Ammon's horn (tissue), 1 donor: Measurements from ENCODE around the gene KRTAP10-9.
"Not testable (repeated sequence)": the region's sequence is repeated elsewhere in the genome, so short reads cannot be mapped to it uniquely, and the experiment has no call there.

Experiments
- DNase-seq: peaks from one replicate; pipeline ENCODE4 v3.0.0-alpha.2; 2016; ENCODE audit warnings: low spot score

KRTAP10-9 gene

GRCh38 chr21:44615466-44615865 lies 11.4 kb upstream of the KRTAP10-9 start:
- DNase-seq, result no peak

DNA sequence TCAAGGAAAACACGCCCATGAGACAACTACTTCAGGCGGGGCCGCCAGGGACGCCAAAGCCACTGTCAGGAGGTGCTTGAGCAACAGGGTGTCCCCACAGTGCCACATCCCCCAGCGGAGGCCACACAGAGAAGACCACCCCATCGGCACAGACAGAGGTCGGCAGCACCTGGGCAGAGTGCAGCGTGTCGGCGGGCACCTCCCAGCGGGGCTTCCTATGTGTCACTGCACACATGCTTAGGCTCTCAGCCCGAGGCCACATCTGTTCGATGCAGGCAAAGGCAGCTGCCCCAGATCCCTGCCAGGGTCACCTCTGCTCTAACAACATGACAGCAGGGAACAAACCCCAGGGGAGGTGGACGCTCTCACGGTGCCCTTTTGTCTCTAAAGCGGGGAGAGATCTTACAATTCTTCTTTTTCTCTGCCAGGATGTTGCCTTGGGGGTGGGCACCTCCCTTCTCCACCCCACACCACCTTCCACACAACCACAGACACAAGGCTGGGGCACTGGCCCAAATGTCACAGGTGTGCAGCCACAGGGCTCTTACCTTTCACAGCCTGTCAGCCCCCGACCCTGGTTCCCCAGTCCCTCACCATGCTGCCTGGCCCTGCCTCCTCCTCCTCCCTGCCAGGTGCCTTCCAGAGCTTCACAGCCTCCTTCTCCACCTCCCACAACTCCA lies 10.8 kb upstream of the KRTAP10-9 start:
- no peak for DNase-seq

- no peak for DNase-seq
Observed at GRCh38 chr21:44616591-44616926, 10.3 kb upstream of the KRTAP10-9 start.

GRCh38 chr21:44617071-44617501 lies 9.8 kb upstream of the KRTAP10-9 start:
- no peak for DNase-seq

GRCh38 chr21:44618504-44618903 lies 8.4 kb upstream of the KRTAP10-9 start:
- no peak for DNase-seq

GRCh38 chr21:44618909-44619308 lies 8.0 kb upstream of the KRTAP10-9 start:
- no peak for DNase-seq

- no peak for DNase-seq
Observed at GRCh38 chr21:44619886-44620285, 7.0 kb upstream of the KRTAP10-9 start.

- DNase-seq, result no peak
Observed at GRCh38 chr21:44623575-44623974, 3.3 kb upstream of the KRTAP10-9 start.

DNA sequence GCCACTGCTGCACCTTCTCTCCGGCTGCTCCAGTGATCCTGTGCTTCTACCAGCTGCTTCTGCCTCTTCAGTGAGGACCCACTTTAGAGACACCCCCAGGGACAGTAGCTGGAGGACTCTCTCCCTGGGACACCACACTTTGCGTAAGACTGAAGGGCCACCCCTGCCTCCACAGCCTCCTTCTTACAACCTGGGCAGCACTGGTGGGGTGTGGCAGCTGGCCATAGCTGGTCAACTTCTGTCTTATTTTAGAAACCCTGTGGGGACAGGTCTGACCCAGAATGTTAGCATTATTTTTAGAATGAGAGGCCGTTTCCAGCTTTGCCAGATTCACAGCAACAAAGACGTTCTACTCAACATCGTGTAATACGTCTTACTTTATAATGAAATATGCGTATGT lies 1.1 kb upstream of the KRTAP10-9 start:
- no peak for DNase-seq

- no peak for DNase-seq
Observed at GRCh38 chr21:44626262-44626661, 631 bp upstream of the KRTAP10-9 start.

DNA sequence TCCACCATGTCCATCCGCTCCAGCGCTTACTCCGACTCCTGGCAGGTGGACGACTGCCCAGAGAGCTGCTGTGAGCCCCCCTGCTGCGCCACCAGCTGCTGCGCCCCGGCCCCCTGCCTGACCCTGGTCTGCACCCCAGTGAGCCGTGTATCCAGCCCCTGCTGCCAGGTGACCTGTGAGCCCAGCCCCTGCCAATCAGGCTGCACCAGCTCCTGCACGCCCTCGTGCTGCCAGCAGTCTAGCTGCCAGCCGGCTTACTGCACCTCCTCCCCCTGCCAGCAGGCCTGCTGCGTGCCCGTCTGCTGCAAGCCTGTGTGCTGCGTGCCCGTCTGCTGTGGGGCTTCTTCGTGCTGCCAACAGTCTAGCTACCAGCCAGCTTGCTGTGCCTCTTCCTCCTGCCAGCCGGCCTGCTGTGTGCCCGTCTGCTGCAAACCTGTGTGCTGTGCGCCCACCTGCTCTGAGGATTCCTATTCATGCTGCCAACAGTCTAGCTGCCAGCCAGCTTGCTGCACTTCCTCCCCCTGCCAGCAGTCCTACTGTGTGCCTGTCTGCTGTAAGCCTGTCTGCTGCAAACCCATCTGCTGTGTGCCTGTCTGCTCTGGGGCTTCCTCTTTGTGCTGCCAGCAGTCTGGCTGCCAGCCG lies 409 bp downstream of the KRTAP10-9 start:
- not testable (repeated sequence) for DNase-seq

GRCh38 chr21:44627831-44628233 lies 939 bp downstream of the KRTAP10-9 start:
- DNase-seq, result not testable (repeated sequence)

DNA sequence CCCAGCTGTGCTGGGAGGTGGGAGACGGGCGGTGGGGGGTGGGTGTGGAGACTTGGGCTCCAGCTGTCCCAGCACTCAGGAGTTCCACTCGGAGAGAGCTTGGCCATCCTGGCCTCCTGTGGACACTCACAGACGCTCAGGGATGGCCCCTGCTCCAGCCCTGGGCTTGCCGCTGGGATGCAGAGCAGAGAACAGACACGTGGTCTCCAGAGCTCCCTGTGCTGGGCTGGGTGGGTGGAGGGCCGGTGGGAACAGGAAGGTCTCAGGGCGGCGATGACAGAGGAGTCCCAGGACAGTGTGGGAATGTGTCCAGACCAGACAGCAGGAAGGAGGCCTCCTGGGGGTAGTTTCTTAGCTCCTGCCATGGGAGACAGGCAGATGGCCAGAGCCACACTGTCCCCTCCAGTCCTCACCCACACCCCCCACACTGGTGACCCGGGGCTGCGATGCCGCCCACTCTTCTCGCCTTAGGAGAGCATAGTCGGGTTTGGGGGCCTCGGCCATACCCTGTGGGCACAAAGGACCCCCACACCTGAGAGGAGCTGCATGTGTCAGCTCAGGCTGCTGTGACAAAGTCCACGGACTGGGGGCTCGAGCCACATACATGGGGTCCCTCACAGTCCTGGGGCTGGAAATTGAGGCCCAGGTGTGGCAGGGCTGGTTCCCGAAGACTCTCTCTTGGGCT lies 2.0 kb downstream of the KRTAP10-9 start:
- no peak for DNase-seq

- no peak for DNase-seq
Observed at GRCh38 chr21:44630440-44630839, 3.5 kb downstream of the KRTAP10-9 start.

DNA sequence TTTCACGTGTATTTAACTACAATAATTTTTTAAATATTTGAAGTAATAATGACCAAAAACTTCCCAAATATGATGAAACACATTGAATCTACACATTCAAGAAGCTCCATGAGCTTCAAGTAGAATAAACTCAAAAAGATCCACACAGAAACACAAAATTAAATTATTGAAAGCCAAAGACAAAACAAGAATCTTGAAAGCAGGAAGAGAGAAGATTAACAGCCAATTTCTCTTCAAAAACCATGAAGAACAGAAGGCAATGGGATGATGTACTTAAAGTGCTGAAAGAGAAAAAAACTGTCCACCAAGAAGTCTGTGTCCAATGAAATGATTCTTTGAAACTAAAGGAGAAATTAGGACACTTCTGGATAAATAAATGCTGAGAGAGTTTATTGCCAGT lies 5.2 kb downstream of the KRTAP10-9 start:
- DNase-seq, result no peak

GRCh38 chr21:44636209-44637017 lies 9.5 kb downstream of the KRTAP10-9 start:
- no peak for DNase-seq

GRCh38 chr21:44637018-44637850 lies 10.3 kb downstream of the KRTAP10-9 start, which contains the start of gene KRTAP10-10:
Gene KRTAP10-10 (plus strand): TSS chr21:44637356. CDS start chr21:44637418, 62 bp downstream.
- peak; percentile 18 for DNase-seq

- not testable (repeated sequence) for DNase-seq
Observed at GRCh38 chr21:44637851-44638348, 11.0 kb downstream of the KRTAP10-9 start.

DNA sequence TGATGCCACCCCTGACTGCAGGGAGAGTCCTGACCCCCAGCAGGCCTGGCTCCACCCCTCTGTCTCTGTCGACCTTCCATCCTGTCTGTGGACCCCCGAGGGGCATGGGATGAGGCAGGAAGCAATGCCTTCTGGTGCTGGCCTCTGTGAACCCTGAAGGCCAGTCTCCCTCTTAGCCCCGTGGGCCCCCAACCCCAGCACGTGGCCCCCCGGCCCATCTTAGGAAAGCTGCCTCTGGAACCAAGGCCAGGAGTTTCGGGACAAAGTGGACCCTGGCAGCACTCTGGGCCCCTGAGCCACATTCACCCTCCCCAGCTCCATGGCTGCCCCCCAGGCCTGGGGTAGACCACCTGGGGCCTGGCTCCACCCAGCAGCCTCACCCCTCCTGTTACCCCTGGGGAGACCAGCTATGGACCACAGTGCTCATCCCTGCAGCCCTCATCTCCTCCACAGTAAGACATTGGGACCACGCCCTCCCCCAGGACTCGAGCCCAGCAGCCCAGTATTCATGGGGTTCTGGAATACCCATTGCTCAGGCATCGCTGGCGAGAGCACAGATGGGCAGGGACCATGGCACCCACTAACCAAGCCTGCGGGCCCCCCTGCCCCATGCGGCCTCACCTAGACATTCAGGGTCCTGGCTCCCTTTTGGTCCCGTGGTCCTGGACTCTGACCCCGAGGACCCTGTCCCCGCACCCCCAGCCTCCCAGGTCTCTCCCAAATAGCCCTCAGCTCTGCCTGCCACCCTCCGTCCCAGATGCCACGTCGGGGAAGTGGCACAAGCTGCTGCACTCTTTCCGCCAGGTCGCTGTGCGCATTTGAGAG lies 11.8 kb downstream of the KRTAP10-9 start:
- not testable (repeated sequence) for DNase-seq

- no peak for DNase-seq
Observed at GRCh38 chr21:44639331-44639655, 12.4 kb downstream of the KRTAP10-9 start.
